Measurements from ENCODE around the gene WDR27.

- TF ChIP-seq CTCF (IDR thresholded peaks at IDR 0.05) (no peak), POLR2A (IDR thresholded peaks at IDR 0.05) (no peak)
These were observed 75.7 kb downstream of the WDR27 start for GRCh38 chr6:169626169-169626568.

Data from heart left ventricle (tissue), 13 donors.